Heart left ventricle (tissue), 16 donors: ENCODE data around the gene PLXNB3. TPM values are rescaled to one million over a fixed set of nuclear protein-coding genes. Genes with fewer than 3 reads are reported as not detected.

ENCODE experiments used
- ATAC-seq, 4 donors: fragments of 200-7000 bp; cut with Tn5 transposase; one replicate each; pipeline ENCODE4 v1.9.1; 2020 to 2022; ENCODE audit warnings: moderate library complexity in 4 of 4, mild to moderate bottlenecking in 3 of 4, moderate number of reproducible peaks in 1 of 4
- DNase-seq, 5 donors: peaks; one replicate each; pipeline ENCODE4 v3.0.0-alpha.2; 2020
- H3K27ac ChIP-seq, 12 donors: fragments of 200-600 bp; sonication (generic) in 4 of 12; one replicate each; pipeline versions ENCODE4 v1.5.0 to v1.8.0; 2016 to 2022; ENCODE audit warnings: mild to moderate bottlenecking in 2 of 12
- H3K27me3 ChIP-seq, 9 donors: fragments of 200-600 bp; sonication (generic) in 2 of 9; one replicate each; pipeline versions ENCODE4 v1.5.1 to v1.8.0; 2016 to 2022; ENCODE audit warnings: mild to moderate bottlenecking in 3 of 9
- H3K36me3 ChIP-seq, 9 donors: fragments of 200-600 bp; sonication (generic) in 2 of 9; one replicate each; pipeline versions ENCODE4 v1.5.0 to v1.8.0; 2018 to 2022; ENCODE audit warnings: mild to moderate bottlenecking in 2 of 9
- H3K4me1 ChIP-seq, 12 donors: fragments of 200-600 bp; sonication (generic) in 4 of 12; one replicate each; pipeline versions ENCODE4 v1.5.0 to v1.8.0; 2016 to 2022; ENCODE audit warnings: mild to moderate bottlenecking in 3 of 12
- H3K4me3 ChIP-seq, 12 donors: fragments of 200-600 bp; sonication (generic) in 4 of 12; one replicate each; pipeline versions ENCODE4 v1.5.0 to v1.8.0; 2017 to 2022; ENCODE audit warnings: mild to moderate bottlenecking in 9 of 12, moderate library complexity in 4 of 12
- H3K9me3 ChIP-seq, 12 donors: fragments of 200-600 bp; sonication (generic) in 4 of 12; one replicate each; pipeline versions ENCODE4 v1.5.0 to v1.8.0; 2016 to 2022; ENCODE audit warnings: mild to moderate bottlenecking in 1 of 12
- POLR2A ChIP-seq, 2 donors: fragments of 450-650 bp; IDR thresholded peaks; one replicate each; pipeline ENCODE4 v1.6.1; 2017; ENCODE audit warnings: antibody characterized with exemption in 2 of 2, mild to moderate bottlenecking in 2 of 2, moderate library complexity in 2 of 2
- WGBS, 4 donors: extraction: QIAGEN DNeasy Blood & Tissue Kit in 2 of 4; methylation state at CpG; one replicate each; pipeline versions ENCODE4 v1.1.5 to v1.1.7; 2013 to 2018; 5-methylcytosine and 5-hydroxymethylcytosine counted together
- intact Hi-C, 10 donors: fragments of 100-400 bp; cut with DNase I; formaldehyde crosslinking; loops; one replicate each; pipeline versions ENCODE4 v1.11.1 to v1.14.2; 2022
- polyA plus RNA-seq, 2 donors: library from polyadenylated mRNA; stranded (reverse); fragments of 200-250 nt; gene quantifications; one replicate each; pipeline ENCODE4 v1.2.3, GENCODE V29; 2013
- total RNA-seq, 9 donors: library from RNA; depleted of rRNA in 2 of 9; stranded (reverse); fragments of >200 nt in 2 of 9; fragmentation: NEBNext Ultra II Directional in 3 of 9; extraction: Animal tissue kit (Norgen Biotek cat#: 25700) in 3 of 9; gene quantifications; one replicate each; pipeline versions ENCODE4 v1.1.0 to v1.2.4, GENCODE V29; 2016 to 2023
- TF ChIP-seq, protein P1 (sequence below), 12 donors: fragments of 200-600 bp; sonication (generic) in 4 of 12; IDR thresholded peaks; one replicate each; pipeline versions ENCODE4 v1.5.0 to v1.8.0; 2018 to 2022; ENCODE audit warnings: antibody characterized with exemption in 12 of 12, mild to moderate bottlenecking in 5 of 12
- donor health status: ischemic (EF 13 %, LVEDD 7.1; RV severe dilation, severe dysfunction).
- donor health status: healthy with polysubstance abuse.
- donor health status: DM: no; HTN: yes; CAD: no.
- donor health status: DM: no; HTN: no; CAD: no.
- donor health status: ischemic (EF 25% LVEDD 6.9; RV normal size, moderate dysfunction).
- donor health status: ischemic (EF 25% LVEDD 5.7; RV mildly dilated, moderate dysfunction).
- donor health status: healthy.
- donor health status: DM: yes; HTN: yes; CAD: no.
- donor health status: ischemic (EF 35%, LVEDD 5.7; RV mildly dilated, moderate dysfunction).
- donor health status: nonischemic (EF 11% LVEDD 7.7; RV severe dilation, severe dysfunction).
- donor health status: DM: yes; HTN: yes; CAD: no.
- donor health status: PGD.
- donor health status: ischemic (EF 29% LVEDD 5.4; RV normal size, mild dysfunction).
- donor health status: nonischemic (EF 23%, LVEDD 6.1; RV moderate dilation, normal function).

PLXNB3 gene
- total and polyA plus RNA-seq, 11 donors, result 0.51 to 8.6 (median 2.8) TPM

DNA sequence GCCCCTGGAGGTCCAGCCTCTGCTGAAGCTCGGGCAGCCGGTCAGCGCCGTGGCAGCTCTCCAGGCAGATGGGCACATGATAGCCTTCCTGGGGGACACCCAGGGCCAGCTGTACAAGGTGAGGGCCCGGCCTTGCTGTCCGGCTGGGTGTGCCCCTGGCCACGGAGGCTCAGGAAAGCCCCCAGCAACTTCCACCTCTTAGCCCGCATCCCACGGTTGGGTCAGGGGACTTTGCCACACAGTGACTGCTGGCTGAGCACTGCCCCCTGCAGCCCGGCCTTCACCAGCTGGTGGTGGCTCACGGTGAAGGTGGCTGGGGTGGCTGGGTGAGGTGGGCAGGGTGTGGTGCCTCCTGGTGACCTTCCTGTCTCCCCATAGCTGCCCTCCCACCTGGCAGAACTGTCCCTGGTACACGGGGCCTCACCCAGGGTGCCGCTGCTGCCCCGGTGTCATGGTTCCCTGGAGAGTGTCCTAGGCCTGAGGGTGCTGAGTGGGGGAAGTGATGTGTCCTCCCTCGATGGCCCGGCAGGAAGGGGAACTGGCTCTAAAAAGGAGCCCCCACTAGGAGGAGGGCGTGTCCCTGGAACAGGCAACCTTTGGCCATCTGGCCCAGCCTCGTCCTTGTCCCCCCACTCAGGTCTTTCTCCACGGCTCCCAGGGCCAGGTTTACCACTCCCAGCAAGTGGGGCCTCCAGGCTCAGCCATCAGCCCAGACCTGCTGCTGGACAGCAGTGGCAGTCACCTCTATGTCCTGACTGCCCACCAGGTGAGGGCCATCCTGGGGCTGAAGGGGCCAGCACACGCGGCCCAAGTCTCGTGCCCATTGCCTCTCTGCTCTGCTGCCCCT is 4.5 kb downstream of the PLXNB3 start:
- Histone ChIP-seq H3K27ac (no peak overlapping the region), H3K4me3 (no peak overlapping the region), H3K36me3 (no peaks in the 10 kb centered on the region), H3K4me1 (peaks cover 0 to 26% (median 5%) of the 10 kb centered on the region in 12 donors), H3K27me3 (no peaks in the 10 kb centered on the region), H3K9me3 (no peaks in the 10 kb centered on the region)
- WGBS, 4 donors, result 74 to 91% (median 78%) methylated on average over 8 to 22 of the region's 22 CpGs
- no peak for TF ChIP-seq POLR2A (IDR thresholded peaks at IDR 0.05)
- TF ChIP-seq, protein P1, sequence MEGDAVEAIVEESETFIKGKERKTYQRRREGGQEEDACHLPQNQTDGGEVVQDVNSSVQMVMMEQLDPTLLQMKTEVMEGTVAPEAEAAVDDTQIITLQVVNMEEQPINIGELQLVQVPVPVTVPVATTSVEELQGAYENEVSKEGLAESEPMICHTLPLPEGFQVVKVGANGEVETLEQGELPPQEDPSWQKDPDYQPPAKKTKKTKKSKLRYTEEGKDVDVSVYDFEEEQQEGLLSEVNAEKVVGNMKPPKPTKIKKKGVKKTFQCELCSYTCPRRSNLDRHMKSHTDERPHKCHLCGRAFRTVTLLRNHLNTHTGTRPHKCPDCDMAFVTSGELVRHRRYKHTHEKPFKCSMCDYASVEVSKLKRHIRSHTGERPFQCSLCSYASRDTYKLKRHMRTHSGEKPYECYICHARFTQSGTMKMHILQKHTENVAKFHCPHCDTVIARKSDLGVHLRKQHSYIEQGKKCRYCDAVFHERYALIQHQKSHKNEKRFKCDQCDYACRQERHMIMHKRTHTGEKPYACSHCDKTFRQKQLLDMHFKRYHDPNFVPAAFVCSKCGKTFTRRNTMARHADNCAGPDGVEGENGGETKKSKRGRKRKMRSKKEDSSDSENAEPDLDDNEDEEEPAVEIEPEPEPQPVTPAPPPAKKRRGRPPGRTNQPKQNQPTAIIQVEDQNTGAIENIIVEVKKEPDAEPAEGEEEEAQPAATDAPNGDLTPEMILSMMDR (IDR thresholded peaks at IDR 0.05), result no peak
- no peak for ATAC-seq
- peak in 2 of 5 donors; percentile 17 to 22 for DNase-seq
- intact Hi-C loops, result no loop called here

DNA sequence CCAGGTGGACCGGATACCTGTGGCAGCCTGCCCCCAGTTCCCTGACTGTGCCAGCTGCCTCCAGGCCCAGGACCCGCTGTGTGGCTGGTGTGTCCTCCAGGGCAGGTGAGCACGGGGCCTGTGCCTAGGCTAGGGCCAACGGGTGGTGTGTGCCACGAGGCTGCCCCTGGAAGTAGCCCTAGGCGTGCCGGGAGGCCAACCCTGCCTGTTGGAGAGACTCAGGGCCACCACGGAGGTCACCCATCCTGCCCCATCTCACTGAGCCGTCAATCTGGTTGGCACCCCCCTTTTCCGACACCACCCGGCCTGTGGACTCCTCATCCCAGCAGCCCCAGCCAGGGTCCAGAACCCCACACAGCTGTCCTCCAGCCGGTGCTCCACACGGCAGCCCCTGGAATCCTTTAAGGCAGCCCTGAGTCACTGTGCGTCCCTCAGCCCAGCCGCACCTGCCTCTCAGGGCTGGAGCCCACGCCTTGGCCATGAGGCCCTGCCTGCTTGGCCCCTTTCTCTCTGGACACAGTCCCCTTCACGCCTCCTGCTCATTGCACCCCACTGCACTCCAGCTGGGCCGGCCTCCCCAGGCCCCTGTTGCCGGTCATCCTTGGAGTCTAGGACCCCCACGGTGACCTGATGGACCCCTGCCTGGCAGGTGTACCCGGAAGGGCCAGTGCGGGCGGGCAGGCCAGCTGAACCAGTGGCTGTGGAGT is 5.3 kb downstream of the PLXNB3 start:
- intact Hi-C loops, result no loop called here
- Histone ChIP-seq H3K4me1 (peaks cover 0 to 22% (median 5%) of the 10 kb centered on the region in 12 donors), H3K36me3 (no peaks in the 10 kb centered on the region), H3K27me3 (no peaks in the 10 kb centered on the region), H3K27ac (no peak overlapping the region), H3K4me3 (no peak overlapping the region), H3K9me3 (no peaks in the 10 kb centered on the region)
- ATAC-seq, result no peak
- WGBS, 4 donors, result 87 to 91% (median 90%) methylated on average over 19 to 23 of the region's 23 CpGs
- TF ChIP-seq, protein P1 (IDR thresholded peaks at IDR 0.05), result no peak
- peak in 2 of 5 donors; percentile 16 to 26 for DNase-seq

GRCh38 chrX:153769865-153770600 is 6.0 kb downstream of the PLXNB3 start:
- no peak for ATAC-seq
- peak in 2 of 5 donors; percentile 13 to 19 for DNase-seq
- Histone ChIP-seq H3K27me3 (no peaks in the 10 kb centered on the region), H3K4me3 (no peak overlapping the region), H3K4me1 (peaks cover 0 to 15% (median 3%) of the 10 kb centered on the region in 12 donors), H3K36me3 (no peaks in the 10 kb centered on the region), H3K27ac (no peak overlapping the region), H3K9me3 (no peaks in the 10 kb centered on the region)
- intact Hi-C loops, result no loop called here
- 85 to 92% (median 87%) methylated on average over 18 to 25 of the region's 25 CpGs for WGBS, 4 donors
- TF ChIP-seq, protein P1 (IDR thresholded peaks at IDR 0.05), result no peak
- no peak for TF ChIP-seq POLR2A (IDR thresholded peaks at IDR 0.05)
